ENCODE data around the gene MLPH.

DNA sequence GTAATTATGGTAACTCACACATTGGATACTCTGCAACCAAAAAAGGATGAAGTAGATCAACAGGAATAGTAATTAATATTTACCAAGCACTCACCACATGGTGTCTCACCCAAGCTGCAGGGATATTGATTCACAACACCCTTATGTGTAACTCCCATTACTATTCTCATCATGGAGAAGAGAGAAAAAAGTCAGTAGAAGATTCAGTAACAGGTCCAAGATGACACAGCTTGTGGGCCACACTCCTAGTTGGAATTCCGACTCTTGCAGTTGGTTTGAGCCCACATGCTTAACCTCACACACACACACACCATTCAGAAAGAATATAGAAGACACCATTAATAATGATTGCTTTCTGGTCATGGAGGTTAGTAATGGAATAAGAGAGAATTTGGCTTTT, 1.7 kb upstream of the MLPH start:
- TF ChIP-seq CTCF (IDR thresholded peaks at IDR 0.05): no peak
- no peak for TF ChIP-seq EZH2 (IDR thresholded peaks at IDR 0.05; ENCODE audit: borderline replicate concordance, insufficient read depth, low read depth, low read length, poor library complexity, severe bottlenecking)

Data from B cell (primary cell).